Choroid plexus epithelial cell (primary cell): ENCODE measurements around the gene CPZ.

ENCODE experiments used
- DNase-seq: peaks from one replicate; pipeline ENCODE4 v3.0.0-alpha.2; 2010; ENCODE audit warnings: low read depth
- H3K4me3 ChIP-seq: 2 replicates; pipeline ENCODE4 v1.5.1; 2011; ENCODE audit warnings: low read depth, mild to moderate bottlenecking, control low read depth, low read length, moderate library complexity
- TF ChIP-seq, protein P1 (sequence below): conservative IDR thresholded peaks from 2 replicates; pipeline ENCODE4 v1.5.1; 2011; ENCODE audit warnings: low read depth, mild to moderate bottlenecking, control low read depth, inconsistent platforms, low read length, moderate library complexity

CPZ gene

DNA sequence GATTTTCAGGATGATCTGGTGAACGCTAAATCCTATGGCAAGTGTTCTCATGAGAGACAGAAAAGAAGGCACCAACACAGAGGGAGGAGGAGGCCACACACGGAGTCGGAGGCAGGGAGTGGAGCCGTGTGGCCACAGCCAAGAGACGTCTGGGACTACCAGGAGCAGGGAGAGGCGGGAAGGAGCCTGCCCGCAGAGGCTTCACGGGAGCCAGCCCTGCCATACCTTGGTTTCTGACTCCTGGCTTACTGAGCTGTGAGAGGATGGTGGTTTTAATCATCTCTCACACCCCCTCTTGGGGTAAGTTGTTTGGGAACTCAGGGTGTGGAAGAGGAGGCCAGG, 45.8 kb upstream of the CPZ start:
- DNase-seq: no peak
- TF ChIP-seq, protein P1, sequence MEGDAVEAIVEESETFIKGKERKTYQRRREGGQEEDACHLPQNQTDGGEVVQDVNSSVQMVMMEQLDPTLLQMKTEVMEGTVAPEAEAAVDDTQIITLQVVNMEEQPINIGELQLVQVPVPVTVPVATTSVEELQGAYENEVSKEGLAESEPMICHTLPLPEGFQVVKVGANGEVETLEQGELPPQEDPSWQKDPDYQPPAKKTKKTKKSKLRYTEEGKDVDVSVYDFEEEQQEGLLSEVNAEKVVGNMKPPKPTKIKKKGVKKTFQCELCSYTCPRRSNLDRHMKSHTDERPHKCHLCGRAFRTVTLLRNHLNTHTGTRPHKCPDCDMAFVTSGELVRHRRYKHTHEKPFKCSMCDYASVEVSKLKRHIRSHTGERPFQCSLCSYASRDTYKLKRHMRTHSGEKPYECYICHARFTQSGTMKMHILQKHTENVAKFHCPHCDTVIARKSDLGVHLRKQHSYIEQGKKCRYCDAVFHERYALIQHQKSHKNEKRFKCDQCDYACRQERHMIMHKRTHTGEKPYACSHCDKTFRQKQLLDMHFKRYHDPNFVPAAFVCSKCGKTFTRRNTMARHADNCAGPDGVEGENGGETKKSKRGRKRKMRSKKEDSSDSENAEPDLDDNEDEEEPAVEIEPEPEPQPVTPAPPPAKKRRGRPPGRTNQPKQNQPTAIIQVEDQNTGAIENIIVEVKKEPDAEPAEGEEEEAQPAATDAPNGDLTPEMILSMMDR: no peak
- no peak overlapping the region for H3K4me3 ChIP-seq

DNA sequence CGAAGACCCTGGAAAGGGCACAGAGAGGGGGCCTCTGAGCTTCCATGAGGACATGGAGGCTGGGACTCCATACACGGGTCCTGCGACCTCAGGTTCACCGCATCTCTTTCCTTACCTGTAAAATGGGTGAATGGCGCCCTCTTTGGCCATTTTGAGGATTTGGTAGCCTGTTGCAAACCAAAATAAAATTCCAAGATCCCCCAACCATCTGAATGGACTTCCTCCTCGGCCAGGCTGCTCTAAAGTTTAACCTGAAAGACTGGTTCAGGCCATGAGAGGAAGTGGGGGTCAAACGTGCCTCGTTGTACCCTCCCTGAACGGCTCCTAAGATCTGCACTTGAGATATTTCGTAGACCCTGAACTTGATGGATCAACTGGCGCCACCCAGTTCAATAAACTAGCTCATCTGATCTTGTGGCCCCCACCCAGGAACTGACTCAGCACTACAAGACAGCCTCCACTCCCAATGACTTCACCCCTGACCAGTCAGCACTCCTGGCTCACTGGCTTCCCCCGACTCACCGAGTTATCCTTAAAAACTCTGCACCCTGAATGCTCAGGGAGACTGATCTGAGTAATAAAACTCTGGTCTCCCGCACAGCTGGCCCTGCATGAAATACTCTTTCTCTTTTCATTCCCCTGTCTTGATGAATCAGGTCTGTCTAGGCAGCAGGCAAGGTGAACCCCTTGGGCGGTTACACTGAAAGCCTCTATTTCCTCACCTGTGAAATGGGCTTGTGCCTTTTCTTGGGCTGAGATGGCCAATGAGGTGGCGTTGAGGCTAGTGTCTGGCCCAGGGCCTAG, 45.3 kb upstream of the CPZ start:
- TF ChIP-seq, protein P1: peak; percentile 59
- DNase-seq: peak; percentile 60

DNA sequence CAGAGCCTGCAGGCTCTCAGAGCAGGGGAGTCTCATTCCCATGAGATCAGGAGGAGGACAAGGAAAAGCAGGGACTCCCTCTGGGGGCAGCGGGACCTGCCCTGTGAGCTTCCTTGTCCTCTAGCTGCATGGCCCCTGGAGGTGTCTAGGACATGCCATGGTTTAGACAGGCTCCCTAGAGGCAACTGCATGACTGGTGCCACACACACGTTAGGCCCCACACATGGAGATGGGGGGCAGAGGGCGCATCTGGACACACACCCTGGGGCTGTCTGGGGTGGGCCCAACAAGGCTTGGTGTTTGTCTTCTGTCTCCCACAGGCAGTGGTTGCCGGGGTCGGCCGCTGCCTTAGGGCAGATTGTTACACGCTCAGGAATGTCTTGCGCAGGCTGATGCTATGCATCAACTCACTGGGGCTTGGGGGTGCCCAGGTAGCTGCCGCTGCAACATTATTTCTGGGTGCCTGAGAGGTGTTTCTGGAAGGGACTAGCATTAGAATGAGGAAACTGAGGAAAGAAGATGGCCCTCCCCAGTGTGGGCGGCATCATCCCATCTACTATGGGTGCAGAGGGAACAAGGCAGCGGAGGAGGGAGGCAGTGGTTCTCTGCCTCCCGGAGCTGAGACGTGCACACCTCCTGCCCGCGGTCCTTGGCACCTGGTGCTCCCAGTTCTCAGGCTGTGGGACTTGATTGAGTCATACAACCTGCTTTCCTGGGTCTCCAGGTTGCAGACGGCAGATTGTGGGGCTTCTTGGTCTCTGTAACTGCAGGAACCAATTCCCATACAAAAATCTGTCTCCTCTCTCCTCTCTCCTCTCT, 44.4 kb upstream of the CPZ start:
- H3K4me3 ChIP-seq: no peak overlapping the region
- TF ChIP-seq, protein P1: no peak
- DNase-seq: no peak

More for the DNA sequence above, 45.3 kb upstream of the CPZ start:
- H3K4me3 ChIP-seq: no peak overlapping the region

DNA sequence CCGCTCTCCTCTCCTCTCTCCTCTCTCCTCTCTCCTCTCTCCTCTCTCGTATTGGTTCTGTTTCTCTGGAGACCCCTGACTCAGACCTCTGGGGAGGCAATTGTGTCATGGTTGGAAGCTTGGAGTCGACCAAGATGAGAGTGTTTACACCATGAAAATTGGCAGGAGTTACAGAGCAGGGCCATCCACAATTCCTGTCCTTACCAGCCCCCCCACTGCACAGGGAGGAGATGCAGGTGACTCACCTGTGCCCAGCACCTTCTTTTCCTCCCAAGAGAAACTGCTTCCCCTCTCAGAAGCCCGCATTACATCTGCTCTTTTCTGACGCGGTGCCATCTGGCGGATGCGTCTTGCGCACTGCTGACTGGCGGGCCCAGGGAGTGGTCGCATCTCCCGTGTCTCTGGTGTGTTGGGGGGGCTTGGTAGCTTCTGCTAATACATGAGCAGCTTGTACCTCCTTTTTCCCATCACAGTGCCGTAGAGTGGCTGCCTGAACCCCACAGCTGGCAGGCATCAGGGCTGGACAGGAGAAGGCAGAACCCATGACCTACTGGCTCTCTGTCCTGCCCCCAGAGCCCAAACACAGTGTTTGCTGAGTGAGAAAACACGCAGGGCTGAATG, 43.7 kb upstream of the CPZ start:
- TF ChIP-seq, protein P1: no peak
- H3K4me3 ChIP-seq: no peak overlapping the region
- DNase-seq: no peak

DNA sequence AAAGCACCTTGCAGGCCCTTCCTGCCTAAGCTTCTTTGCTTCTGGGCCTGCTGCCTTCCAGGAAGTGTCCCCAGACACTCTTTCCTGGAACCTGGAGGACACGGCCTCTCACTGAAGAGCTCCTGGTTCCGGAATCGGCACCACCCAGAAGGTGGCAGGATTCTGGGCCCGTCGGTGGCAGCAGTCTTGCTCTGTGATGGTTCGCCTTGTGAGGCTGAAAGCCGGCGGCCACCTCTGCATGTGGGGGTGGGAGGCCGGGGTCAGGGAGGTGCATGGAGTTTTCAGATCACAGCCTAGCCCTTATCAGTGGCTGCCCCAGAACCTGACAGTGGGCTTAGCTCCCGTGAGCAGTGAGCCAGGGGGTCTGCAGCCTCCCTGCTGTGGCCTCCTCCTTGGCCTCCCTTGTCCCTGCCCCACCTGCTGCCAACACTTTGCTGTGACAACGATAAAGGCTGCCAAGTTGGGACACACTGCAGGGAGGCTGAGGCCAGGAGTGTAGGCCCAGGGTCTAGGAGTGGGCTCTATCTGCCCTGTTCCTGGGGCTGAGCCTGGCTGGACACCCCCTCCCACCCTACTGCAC, 43.1 kb upstream of the CPZ start:
- TF ChIP-seq, protein P1: no peak
- DNase-seq: no peak

DNA sequence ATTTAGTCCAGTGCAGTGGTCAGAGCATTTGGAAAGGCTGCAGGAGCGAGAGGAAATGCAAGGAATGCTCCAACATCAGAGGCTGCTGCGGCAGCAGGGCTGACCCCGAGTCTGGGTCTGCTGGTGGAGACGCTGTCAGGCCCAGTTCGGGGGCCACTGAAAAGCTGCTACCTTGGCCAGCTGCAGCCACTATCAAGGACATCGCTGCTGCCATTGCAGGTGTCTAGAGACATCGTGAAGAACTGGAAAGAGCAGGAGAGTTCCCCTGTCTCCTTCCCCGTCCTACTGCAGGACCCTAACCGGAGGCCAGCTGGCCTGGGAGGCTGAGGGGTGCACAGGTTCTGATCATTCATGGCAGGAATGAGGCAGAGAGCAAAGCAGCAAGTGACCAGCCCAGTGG, 41.9 kb upstream of the CPZ start:
- DNase-seq: no peak

More for the DNA sequence above, 43.1 kb upstream of the CPZ start:
- H3K4me3 ChIP-seq: no peak overlapping the region

More for the DNA sequence above, 41.9 kb upstream of the CPZ start:
- H3K4me3 ChIP-seq: no peak overlapping the region
- TF ChIP-seq, protein P1: no peak
